GM21381 (cell line): ENCODE results near the gene ENKUR.
A peak's percentile ranks its signal among the peaks of the same experiment; 100 is the strongest.

Source experiments
- ATAC-seq: cut with Tn5 transposase; IDR thresholded peaks from one replicate; pipeline ENCODE4 v1.9.1; 2021; ENCODE audit warnings: mild to moderate bottlenecking, moderate library complexity; ENCODE audit not compliant: unreplicated experiment

Gene ENKUR

GRCh38 chr10:25015828-25016375 is at the start of gene ENKUR:
TSS of gene ENKUR (minus strand) at chr10:25016158. CDS start at chr10:25015936, 222 bp downstream.
- ATAC-seq, result peak; percentile 53

GRCh38 chr10:25064401-25064800 is 48.4 kb upstream of the ENKUR start:
- ATAC-seq, result no peak

- ATAC-seq, result no peak
These were observed 47.7 kb upstream of the ENKUR start for GRCh38 chr10:25063644-25064043.

- ATAC-seq, result no peak
These were observed 47.2 kb upstream of the ENKUR start for GRCh38 chr10:25063157-25063556.

GRCh38 chr10:25061711-25062449 is 45.9 kb upstream of the ENKUR start:
- no peak for ATAC-seq

DNA sequence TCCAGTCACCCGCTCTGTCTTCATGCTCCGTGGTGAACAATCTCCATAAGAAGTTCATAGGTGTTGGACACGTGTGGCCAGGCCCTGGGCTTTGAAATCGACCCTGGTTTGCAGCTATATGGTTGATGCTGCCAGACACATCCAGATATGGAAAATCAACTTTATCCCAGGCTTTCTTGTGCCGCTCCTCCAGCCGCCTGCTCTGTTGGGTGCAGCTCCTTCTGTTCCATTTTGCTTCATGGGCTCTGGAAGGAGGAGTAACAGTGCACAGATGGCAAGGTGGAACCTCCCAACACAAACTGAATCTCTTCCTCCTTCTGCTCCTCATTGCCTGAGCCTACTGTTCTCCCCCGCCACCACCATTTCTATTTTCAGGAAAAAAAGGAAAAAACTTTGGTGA is 45.2 kb upstream of the ENKUR start:
- no peak for ATAC-seq

DNA sequence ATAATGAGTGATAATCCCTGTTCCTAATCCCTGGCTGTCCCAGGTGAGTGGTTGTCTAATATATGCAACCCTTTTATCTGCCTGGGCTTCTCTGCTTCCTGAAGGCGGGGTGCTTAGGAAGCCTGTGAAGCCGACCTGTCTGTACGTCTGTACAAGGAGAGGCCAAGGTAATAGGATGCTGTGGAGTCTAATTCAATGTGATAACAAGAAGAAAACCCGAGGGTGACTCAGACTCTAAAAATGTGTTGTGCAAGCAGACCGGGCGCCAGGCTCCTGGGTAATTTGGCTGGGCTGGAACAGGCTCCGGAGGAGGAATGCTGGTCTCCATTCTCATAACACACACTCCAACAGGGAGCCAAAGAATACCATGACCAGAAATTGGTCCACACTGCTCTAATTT is 44.0 kb upstream of the ENKUR start:
- no peak for ATAC-seq

- no peak for ATAC-seq
These were observed 41.9 kb upstream of the ENKUR start for GRCh38 chr10:25057886-25058285.

GRCh38 chr10:25056726-25057125 is 40.8 kb upstream of the ENKUR start:
- ATAC-seq, result no peak

DNA sequence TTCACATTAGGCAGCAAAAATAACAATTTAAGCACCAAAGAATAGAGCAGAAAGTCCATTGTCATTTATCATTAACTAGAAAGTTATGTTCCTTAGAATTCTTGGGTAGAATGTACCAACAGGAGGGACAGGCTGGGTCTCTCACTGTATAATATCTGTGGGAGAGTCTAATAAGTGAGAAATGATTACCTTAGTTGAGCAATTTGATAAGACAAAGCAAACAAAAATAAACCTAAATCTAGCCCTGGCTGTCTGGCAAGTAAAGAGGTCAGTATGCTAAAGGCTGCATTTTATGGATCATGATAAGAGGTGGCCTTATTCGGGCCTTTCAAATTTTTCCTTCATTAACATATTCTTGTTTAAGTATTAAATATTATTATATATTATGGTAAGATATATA is 36.1 kb upstream of the ENKUR start:
- ATAC-seq, result no peak

- no peak for ATAC-seq
These were observed 34.4 kb upstream of the ENKUR start for GRCh38 chr10:25050402-25050801.

- ATAC-seq, result no peak
These were observed 34.0 kb upstream of the ENKUR start for GRCh38 chr10:25049966-25050365.

- ATAC-seq, result no peak
These were observed 32.5 kb upstream of the ENKUR start for GRCh38 chr10:25048450-25048849.

DNA sequence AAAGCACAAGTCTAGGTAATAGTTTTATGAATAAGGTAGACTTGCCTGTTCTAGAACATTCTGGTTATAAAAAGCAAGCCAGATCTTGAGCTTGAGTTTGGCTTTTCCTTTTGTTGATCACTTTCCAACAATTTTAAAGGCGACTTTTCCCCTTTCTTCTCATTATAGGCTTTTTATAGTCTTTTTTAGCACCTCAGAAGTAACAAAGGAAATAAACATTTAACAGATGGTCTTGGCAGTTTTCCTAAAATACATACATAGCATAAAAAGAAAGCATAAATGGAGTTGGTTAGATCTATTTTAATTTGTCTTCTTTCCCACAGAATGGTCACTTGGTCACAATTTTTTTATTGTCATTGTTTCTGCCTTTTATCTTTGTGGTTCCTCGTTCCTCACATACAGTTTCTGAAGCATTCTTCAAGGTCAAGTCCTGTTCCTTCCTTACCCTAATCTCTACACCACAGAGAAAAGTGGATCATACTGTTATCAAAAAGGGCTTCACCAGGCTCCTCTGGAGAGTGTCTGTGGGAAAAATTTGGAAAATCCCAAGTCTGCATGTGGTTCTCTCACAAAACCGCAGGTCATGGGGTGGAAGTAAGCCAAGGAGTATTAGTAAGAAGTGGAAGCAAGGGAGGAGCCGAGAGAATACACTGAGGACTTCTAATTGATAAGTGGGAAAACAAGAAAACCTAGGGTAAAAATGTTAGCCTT is 31.8 kb upstream of the ENKUR start:
- ATAC-seq, result no peak

DNA sequence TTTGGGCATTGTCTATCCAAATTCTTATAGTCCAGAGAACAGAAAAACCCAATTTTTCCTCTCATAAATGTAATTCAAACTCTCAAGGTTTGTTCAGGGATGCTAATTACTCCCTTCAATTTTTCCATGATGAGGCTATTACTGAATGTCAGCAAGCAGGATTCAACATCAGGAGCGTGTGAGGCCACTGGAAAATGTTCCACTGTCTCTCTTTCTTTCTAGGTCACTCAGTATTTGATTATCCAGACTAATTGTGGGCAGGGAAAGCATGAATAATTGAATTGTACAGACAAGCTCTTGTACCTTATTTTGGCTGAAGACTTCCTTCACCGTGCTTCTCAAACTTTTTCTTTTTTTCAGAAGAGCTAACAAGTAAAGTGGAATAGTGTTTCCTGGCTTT is 31.1 kb upstream of the ENKUR start:
- ATAC-seq, result no peak

DNA sequence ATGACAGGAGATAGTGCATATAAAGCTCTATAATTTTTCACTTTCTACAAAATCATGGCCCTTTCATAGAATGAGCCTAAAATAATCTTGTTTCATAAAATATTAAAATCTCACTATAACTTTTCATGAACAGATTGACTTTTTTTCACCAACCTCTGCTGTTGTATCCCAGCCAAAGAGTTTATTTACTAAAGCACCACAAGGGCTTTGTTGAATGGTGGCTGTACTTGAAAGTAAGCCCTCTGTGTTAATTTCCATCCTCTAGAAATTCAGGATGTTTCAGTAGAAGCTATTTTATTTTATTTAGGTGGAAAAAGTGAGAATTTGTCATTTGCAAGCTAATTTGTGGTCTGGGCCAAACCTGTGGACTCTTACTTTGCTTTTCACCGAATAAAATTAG is 30.7 kb upstream of the ENKUR start:
- no peak for ATAC-seq

DNA sequence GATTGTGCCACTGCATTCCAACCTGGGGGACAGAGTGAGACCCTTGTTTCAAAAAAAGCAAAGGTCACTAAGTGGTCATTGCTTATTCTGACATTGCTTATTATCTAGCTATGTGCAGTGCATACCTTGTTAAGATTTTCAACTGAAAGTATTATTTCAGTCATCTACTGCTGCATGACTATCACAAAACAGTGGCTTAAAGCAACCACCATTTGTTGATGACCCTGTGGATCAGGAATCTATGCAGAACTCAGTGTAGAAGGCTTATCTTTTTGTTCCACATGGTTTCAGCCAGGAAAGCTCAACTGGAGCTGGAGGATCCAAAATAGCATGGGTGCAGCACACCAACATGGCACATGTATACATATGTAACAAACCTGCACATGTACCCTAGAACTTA is 23.6 kb upstream of the ENKUR start:
- no peak for ATAC-seq

- ATAC-seq, result no peak
These were observed 22.4 kb upstream of the ENKUR start for GRCh38 chr10:25038325-25038724.

DNA sequence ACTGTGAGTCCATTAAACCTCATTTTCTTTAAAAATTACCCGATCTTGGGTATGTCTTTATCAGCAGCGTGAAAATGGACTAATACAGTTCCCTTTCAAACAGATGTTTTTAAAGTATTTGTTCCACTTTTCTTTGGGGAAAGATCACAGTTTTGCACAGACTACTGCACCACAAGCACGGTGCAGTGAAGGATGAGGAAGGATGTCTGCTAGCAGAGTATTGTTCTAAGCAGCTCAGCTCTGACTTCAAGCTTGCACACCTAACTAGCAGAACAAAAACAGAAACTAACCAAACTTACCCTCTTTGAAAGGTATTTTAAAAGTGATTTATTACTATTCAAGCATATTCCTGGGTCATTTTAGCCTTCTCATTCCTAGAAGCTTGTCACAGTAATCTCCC is 20.4 kb upstream of the ENKUR start:
- ATAC-seq, result no peak

DNA sequence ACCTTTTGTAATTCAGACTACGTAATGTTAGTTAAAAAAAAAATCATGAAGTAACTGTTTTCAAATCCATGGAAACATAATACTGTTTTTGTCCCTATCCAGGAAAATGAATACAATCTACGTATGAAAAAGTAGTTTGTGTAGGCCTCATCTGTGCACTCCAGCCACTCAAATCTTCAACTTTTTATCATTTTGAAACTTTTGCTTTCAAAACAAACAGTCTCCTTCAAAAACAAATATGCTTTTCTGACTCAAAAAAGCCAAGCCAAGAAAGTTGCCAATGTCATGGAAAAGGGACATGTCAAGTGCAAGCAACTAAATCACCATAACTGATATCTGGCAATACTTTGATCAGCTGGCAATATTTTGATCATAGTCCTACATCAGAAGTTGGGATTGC is 13.6 kb upstream of the ENKUR start:
- no peak for ATAC-seq

DNA sequence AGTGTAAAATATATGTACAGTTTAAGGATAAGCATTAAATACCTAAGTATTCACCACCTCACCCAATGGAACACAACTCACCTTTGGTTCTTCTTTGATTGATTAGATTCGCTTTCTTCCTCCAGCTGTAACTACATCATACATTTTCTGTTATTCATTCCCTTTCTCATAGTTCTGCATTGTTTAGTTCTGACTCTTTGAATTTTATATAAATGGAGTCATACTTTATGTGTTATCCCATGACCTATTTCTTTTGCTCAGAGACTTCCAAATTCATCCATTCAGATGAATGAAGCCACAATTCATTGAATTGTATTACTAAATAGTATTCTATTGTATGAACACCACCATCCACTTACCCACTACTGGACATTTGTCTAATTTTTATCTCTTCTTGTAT is 12.8 kb upstream of the ENKUR start:
- no peak for ATAC-seq

DNA sequence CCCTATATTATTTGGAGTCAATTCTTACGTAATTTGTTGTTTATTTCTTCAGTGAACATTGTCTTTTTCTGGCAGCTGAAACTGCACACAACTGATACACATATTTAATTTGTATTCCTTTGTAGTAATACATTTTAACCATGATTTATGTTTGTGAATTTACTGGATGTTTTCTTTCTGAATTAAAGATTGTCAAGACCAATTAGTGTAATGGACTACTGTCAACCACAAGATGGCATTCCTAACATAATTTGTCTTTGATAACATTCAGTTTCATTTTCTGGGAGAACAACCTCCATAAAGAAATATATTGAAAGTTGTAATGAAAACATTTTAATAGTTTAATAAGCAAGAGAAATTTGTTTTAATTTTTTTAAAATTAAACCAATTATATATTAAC is 10.5 kb upstream of the ENKUR start:
- no peak for ATAC-seq
